ENCODE measurements around the gene SND1. TPM values are rescaled to one million over a fixed set of nuclear protein-coding genes. Genes with fewer than 3 reads are reported as not detected.

The SND1 gene
- total RNA-seq, 4 donors from 2014 or later, result 55.5 to 305 (median 80.1) TPM

DNA sequence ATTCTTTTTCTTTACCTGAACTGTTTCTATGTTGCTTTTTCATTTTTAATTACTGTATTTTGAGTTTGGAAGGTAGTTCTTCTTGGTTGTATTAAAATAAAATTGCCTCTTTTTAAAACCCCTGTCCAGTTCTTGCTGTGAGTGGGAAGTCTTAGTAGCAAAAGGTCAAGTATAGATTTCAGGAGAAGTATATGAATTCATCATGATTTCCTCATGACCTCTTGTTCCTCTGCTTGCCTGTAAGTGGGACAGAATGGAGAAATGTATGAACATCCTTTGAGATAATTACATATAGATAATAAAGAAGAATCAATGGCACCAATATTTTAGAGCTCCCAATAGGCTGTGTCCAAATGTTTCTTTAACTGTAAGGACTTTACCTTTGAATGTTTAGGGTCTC, 253.0 kb downstream of the SND1 start:
- DNase-seq, result no peak
- Histone ChIP-seq H3K27ac (no peak overlapping the region), H3K27me3 (no peaks in the 10 kb centered on the region), H3K9me3 (no peaks in the 10 kb centered on the region), H3K4me3 (no peak overlapping the region), H3K36me3 (no peaks in the 10 kb centered on the region), H3K4me1 (peaks cover 0 to 45% (median 2%) of the 10 kb centered on the region in 4 donors)
- TF ChIP-seq, protein P1, sequence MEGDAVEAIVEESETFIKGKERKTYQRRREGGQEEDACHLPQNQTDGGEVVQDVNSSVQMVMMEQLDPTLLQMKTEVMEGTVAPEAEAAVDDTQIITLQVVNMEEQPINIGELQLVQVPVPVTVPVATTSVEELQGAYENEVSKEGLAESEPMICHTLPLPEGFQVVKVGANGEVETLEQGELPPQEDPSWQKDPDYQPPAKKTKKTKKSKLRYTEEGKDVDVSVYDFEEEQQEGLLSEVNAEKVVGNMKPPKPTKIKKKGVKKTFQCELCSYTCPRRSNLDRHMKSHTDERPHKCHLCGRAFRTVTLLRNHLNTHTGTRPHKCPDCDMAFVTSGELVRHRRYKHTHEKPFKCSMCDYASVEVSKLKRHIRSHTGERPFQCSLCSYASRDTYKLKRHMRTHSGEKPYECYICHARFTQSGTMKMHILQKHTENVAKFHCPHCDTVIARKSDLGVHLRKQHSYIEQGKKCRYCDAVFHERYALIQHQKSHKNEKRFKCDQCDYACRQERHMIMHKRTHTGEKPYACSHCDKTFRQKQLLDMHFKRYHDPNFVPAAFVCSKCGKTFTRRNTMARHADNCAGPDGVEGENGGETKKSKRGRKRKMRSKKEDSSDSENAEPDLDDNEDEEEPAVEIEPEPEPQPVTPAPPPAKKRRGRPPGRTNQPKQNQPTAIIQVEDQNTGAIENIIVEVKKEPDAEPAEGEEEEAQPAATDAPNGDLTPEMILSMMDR (IDR thresholded peaks at IDR 0.05), result no peak
- TF ChIP-seq POLR2A (IDR thresholded peaks at IDR 0.05), result no peak

DNA sequence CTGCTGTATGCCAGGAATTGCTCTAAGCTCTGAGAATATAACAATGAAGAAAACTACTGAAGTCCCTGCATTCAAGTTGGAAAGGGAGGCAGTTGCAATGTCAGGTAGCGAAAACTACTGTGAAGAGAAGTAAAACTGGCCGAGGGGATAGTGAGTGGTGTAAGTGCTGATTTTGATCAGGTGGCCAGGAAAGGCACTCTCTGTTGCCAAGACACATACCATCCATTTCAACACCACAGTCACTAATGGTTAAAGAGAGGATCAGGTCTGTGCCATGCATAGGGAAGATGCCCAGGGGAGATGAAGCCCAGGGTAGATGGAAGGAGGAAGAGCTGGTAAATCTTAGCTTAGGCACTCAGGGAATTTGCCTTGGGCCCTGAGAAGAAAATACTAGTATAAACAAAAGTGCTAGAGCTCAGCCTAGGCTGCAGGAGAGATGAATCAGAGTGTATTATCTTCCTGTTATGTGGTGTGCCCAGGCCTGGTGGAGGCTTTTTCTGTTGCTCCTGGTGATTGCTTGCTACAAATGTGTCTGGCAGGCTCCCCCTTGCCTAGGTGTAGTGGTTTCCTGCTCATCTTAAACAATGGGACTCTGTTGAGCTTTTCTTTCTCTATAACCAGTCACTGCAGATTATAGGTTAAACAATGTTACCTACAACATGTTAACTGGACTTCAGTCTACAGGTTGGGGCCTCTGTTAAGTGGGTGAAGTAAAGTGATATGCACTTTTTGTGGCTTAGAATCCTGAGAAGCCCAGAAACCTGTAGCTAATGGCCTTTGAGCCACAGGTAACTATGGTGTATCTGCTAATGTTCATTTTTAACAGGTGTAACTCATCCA, 253.7 kb downstream of the SND1 start:
- H3K27ac ChIP-seq, result no peak overlapping the region
- TF ChIP-seq POLR2A (IDR thresholded peaks at IDR 0.05), result no peak
- TF ChIP-seq, protein P1 (IDR thresholded peaks at IDR 0.05), result no peak
- no peaks in the 10 kb centered on the region for H3K36me3 ChIP-seq
- peaks cover 0 to 42% (median 2%) of the 10 kb centered on the region in 4 donors for H3K4me1 ChIP-seq
- H3K4me3 ChIP-seq, result no peak overlapping the region
- H3K27me3 ChIP-seq, result no peaks in the 10 kb centered on the region
- DNase-seq, result no peak
- H3K9me3 ChIP-seq, result no peaks in the 10 kb centered on the region

DNA sequence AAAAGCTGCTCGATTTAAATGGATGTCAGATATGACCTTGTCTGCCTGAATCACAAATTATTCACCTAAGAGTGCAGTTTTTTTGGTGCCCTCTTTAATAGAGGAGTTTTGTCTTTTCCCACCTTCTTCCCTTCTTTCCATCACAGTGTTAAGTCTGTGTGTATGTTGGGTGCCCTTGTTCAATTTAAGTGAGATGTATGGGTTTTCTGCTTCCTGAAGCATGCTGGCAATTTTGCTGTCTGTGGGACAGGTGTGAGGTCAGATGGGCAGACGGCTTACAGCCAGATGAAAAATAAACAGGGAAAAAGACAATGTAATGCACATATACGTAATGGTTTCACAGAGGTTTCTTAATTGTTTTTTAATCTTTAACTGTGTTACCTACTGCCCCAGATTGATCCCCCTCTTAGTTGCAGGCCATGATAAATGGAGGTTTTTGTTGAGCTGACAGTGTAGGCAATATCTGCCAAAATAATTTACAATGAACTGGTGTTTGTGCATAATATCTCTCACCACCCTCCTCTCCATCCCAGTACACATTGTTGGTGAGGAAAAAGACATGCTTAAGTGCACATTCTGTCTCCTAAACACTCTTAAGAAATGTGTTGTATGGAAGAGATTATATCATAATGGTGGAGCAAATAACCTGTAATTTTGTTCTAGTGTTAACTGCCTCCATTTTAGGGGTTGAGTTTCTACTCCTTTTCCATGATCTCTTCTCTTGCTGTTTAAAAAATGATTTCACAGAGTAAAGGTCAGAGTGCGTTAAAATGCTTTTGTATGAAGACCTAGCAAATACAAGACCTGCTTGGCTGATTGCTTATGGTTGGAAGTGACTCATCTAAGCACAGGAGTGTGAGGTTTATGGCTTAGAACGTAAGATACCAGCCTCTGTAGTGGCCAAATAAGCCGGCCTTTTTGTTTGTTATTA, 255.4 kb downstream of the SND1 start:
- DNase-seq, result no peak
- peaks cover 0 to 32% (median 2%) of the 10 kb centered on the region in 4 donors for H3K4me1 ChIP-seq
- TF ChIP-seq, protein P1 (IDR thresholded peaks at IDR 0.05), result no peak
- TF ChIP-seq POLR2A (IDR thresholded peaks at IDR 0.05), result no peak
- no peaks in the 10 kb centered on the region for H3K9me3 ChIP-seq
- H3K4me3 ChIP-seq, result no peak overlapping the region
- no peaks in the 10 kb centered on the region for H3K27me3 ChIP-seq
- H3K36me3 ChIP-seq, result no peaks in the 10 kb centered on the region
- peak overlapping the region in 1 of 4 donors; percentile 47 for H3K27ac ChIP-seq

DNA sequence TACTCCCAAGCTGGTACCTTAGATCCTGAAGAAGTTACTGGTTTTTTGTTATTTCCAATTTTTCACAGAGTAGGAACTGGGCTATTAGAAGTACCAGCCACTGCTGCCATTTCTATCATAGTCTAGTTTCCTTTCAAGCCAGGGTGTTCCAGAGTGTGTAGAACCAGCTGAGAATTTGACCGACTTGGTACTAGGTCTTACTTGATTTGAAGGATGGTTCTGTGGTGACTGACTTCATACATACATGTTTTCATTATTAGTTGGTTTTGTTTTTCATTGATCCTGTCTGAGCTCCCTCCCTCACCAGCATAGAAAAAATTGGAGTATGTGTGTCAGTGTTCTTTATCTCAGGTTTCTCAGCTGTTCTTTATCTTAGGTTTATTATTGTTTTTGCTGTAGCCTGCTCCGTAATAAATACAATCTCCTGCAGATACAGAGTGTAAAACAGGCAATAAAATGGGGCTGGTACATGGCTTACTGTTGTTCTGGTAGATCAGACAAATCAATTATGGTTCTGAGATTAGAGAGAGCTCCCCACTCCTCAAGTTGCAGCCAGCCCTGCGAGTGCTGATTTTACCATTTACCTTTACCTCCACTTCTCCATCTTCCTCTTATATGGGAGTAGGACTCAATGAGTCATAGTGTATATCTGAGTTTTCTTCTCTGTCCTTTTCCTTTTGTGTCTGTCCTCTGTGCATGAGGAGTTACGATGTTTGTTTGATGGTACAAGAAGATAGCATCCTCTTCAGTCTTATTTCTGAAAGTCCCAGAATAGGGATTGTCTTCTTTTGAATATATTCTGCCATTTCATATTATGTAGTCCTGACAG, 256.6 kb downstream of the SND1 start:
- no peaks in the 10 kb centered on the region for H3K9me3 ChIP-seq
- DNase-seq, result no peak
- no peaks in the 10 kb centered on the region for H3K27me3 ChIP-seq
- H3K4me3 ChIP-seq, result no peak overlapping the region
- TF ChIP-seq, protein P1 (IDR thresholded peaks at IDR 0.05), result no peak
- peaks cover 0 to 42% (median 2%) of the 10 kb centered on the region in 4 donors for H3K4me1 ChIP-seq
- H3K27ac ChIP-seq, result peak overlapping the region in 1 of 4 donors; percentile 47
- H3K36me3 ChIP-seq, result no peaks in the 10 kb centered on the region
